HG03342 (cell line): ENCODE measurements around the gene SLIT3.

ENCODE experiments used
- ATAC-seq: cut with Tn5 transposase; IDR thresholded peaks from one replicate; pipeline ENCODE4 v1.9.1; 2021; ENCODE audit warnings: mild to moderate bottlenecking, moderate library complexity; ENCODE audit not compliant: unreplicated experiment

The SLIT3 gene

GRCh38 chr5:168847511-168848073, 453.3 kb downstream of the SLIT3 start:
- no peak for ATAC-seq

GRCh38 chr5:168844922-168845296, 456.0 kb downstream of the SLIT3 start:
- no peak for ATAC-seq

GRCh38 chr5:168844016-168844921, 456.7 kb downstream of the SLIT3 start:
- no peak for ATAC-seq

GRCh38 chr5:168843277-168844015, 457.5 kb downstream of the SLIT3 start:
- ATAC-seq: no peak

- ATAC-seq: no peak
Measured at GRCh38 chr5:168842571-168843205, 458.3 kb downstream of the SLIT3 start.

- ATAC-seq: no peak
Measured at GRCh38 chr5:168837852-168838251, 463.1 kb downstream of the SLIT3 start.

- no peak for ATAC-seq
Measured at GRCh38 chr5:168836603-168837231, 464.2 kb downstream of the SLIT3 start.

GRCh38 chr5:168833936-168834335, 467.0 kb downstream of the SLIT3 start:
- no peak for ATAC-seq

- ATAC-seq: no peak
Measured at GRCh38 chr5:168833383-168833782, 467.6 kb downstream of the SLIT3 start.

GRCh38 chr5:168832308-168832707, 468.6 kb downstream of the SLIT3 start:
- no peak for ATAC-seq

GRCh38 chr5:168831383-168831782, 469.6 kb downstream of the SLIT3 start:
- no peak for ATAC-seq

GRCh38 chr5:168830833-168831232, 470.1 kb downstream of the SLIT3 start:
- no peak for ATAC-seq

GRCh38 chr5:168829922-168830417, 471.0 kb downstream of the SLIT3 start:
- no peak for ATAC-seq

- ATAC-seq: no peak
Measured at GRCh38 chr5:168829044-168829443, 471.9 kb downstream of the SLIT3 start.

- ATAC-seq: no peak
Measured at GRCh38 chr5:168827636-168828035, 473.3 kb downstream of the SLIT3 start.

GRCh38 chr5:168826246-168826725, 474.7 kb downstream of the SLIT3 start:
- ATAC-seq: no peak

GRCh38 chr5:168822745-168823281, 478.1 kb downstream of the SLIT3 start:
- ATAC-seq: peak; percentile 35

GRCh38 chr5:168822248-168822744, 478.6 kb downstream of the SLIT3 start:
- ATAC-seq: peak; percentile 50

GRCh38 chr5:168820874-168821273, 480.1 kb downstream of the SLIT3 start:
- no peak for ATAC-seq
